ENCODE measurements around the gene ADAMTS9.

GRCh38 chr3:64651741-64652241, 36.0 kb downstream of the ADAMTS9 start:
- TF ChIP-seq CTCF (IDR thresholded peaks at IDR 0.05 in 2 of 3, conservative IDR thresholded peaks at IDR 0.05 in 1 of 3; ENCODE audit: control insufficient read depth in 2 of 3, extremely low read depth in 1 of 3, insufficient read depth in 1 of 3, low read depth in 3 of 3, low read length in 3 of 3) (no peak), RAD21 (IDR thresholded peaks at IDR 0.05; ENCODE audit: insufficient read depth, low read depth, low read length) (no peak), ZNF622 (IDR thresholded peaks at IDR 0.05) (no peak), MTA3 (IDR thresholded peaks at IDR 0.05; ENCODE audit: borderline replicate concordance, low read length) (no peak), CEBPB (IDR thresholded peaks at IDR 0.05; ENCODE audit: borderline replicate concordance in 1 of 2, low read depth in 2 of 2, low read length in 2 of 2) (no peak), ELK1 (IDR thresholded peaks at IDR 0.05; ENCODE audit: low read depth, low read length) (no peak), POU2F2 (IDR thresholded peaks at IDR 0.05; ENCODE audit: borderline replicate concordance, low read depth, low read length) (no peak), IRF4 (IDR thresholded peaks at IDR 0.05; ENCODE audit: low read depth, low read length) (no peak)
